ENCODE data around the gene PLXNA4.

DNA sequence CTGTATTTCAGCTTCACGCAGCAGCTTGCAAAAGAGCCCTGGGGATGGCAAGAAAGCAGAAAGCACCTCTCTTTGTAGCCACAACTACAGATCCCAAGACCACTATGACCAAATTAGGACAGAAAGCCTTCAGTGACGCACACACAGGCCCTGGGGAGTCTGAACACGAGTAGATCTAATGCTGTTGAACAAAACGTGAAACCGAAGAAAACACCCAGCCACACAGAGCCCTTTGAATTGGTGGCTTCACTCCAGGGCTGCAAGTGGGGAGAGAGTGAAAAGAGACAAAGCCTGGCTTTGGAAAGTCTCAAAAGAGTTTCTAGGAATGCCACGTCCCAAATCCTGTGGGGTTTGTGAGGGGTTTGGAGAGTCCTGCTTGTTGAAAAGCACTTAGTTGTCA is 28.4 kb downstream of the PLXNA4 start:
- TF ChIP-seq POLR2A (IDR thresholded peaks at IDR 0.05; ENCODE audit: borderline replicate concordance, extremely low read depth, insufficient read depth, insufficient read length) (no peak), POLR2AphosphoS5 (IDR thresholded peaks at IDR 0.05; ENCODE audit: low read depth, low read length) (no peak), CEBPB (IDR thresholded peaks at IDR 0.05; ENCODE audit: low read depth) (no peak), RAD21 (IDR thresholded peaks at IDR 0.05; ENCODE audit: low read depth) (no peak), EZH2 (IDR thresholded peaks at IDR 0.05) (no peak), JUND (IDR thresholded peaks at IDR 0.05) (no peak)
- TF ChIP-seq, protein P1, sequence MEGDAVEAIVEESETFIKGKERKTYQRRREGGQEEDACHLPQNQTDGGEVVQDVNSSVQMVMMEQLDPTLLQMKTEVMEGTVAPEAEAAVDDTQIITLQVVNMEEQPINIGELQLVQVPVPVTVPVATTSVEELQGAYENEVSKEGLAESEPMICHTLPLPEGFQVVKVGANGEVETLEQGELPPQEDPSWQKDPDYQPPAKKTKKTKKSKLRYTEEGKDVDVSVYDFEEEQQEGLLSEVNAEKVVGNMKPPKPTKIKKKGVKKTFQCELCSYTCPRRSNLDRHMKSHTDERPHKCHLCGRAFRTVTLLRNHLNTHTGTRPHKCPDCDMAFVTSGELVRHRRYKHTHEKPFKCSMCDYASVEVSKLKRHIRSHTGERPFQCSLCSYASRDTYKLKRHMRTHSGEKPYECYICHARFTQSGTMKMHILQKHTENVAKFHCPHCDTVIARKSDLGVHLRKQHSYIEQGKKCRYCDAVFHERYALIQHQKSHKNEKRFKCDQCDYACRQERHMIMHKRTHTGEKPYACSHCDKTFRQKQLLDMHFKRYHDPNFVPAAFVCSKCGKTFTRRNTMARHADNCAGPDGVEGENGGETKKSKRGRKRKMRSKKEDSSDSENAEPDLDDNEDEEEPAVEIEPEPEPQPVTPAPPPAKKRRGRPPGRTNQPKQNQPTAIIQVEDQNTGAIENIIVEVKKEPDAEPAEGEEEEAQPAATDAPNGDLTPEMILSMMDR (IDR thresholded peaks at IDR 0.05 in 2 of 3, conservative IDR thresholded peaks at IDR 0.05 in 1 of 3; ENCODE audit: borderline replicate concordance in 1 of 3, insufficient read depth in 1 of 3, low read depth in 2 of 3, low read length in 2 of 3), result no peak
- TF ChIP-seq, protein P2, sequence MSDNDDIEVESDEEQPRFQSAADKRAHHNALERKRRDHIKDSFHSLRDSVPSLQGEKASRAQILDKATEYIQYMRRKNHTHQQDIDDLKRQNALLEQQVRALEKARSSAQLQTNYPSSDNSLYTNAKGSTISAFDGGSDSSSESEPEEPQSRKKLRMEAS (IDR thresholded peaks at IDR 0.05), result no peak
- TF ChIP-seq, protein P3, sequence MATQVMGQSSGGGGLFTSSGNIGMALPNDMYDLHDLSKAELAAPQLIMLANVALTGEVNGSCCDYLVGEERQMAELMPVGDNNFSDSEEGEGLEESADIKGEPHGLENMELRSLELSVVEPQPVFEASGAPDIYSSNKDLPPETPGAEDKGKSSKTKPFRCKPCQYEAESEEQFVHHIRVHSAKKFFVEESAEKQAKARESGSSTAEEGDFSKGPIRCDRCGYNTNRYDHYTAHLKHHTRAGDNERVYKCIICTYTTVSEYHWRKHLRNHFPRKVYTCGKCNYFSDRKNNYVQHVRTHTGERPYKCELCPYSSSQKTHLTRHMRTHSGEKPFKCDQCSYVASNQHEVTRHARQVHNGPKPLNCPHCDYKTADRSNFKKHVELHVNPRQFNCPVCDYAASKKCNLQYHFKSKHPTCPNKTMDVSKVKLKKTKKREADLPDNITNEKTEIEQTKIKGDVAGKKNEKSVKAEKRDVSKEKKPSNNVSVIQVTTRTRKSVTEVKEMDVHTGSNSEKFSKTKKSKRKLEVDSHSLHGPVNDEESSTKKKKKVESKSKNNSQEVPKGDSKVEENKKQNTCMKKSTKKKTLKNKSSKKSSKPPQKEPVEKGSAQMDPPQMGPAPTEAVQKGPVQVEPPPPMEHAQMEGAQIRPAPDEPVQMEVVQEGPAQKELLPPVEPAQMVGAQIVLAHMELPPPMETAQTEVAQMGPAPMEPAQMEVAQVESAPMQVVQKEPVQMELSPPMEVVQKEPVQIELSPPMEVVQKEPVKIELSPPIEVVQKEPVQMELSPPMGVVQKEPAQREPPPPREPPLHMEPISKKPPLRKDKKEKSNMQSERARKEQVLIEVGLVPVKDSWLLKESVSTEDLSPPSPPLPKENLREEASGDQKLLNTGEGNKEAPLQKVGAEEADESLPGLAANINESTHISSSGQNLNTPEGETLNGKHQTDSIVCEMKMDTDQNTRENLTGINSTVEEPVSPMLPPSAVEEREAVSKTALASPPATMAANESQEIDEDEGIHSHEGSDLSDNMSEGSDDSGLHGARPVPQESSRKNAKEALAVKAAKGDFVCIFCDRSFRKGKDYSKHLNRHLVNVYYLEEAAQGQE (IDR thresholded peaks at IDR 0.05; ENCODE audit: low read depth), result no peak
